Measurements from ENCODE around the gene NPHS2.
"Not testable (repeated sequence)": the region's sequence is repeated elsewhere in the genome, so short reads cannot be mapped to it uniquely, and the experiment has no call there.

NPHS2 gene

DNA sequence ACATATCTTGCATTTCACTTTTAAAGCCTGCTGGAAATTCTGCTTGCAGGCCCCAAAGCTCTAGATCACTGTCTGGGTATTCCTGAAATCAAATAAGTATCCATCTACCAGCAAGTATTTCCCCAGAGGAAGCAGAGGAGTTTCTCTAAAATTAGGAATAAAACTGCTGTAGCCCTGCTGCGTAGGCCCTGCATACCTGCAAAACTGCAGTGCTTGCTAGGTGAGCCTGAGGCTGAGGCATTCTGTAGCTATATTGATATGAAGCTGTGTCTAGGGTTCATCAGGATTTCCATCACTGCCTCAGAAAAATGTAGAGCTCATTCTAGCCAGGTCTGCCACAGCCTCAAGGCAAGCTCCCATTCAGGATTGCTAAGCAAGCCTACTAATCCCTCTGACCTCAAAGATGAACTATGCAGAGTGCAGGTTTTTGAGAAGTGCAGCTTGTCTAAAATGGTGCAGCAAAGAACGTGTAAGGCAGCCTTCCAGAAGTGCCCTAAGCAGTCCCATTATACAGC, 28.7 kb downstream of the NPHS2 start:
- DNase-seq (ENCODE audit: low spot score) = no peak

DNA sequence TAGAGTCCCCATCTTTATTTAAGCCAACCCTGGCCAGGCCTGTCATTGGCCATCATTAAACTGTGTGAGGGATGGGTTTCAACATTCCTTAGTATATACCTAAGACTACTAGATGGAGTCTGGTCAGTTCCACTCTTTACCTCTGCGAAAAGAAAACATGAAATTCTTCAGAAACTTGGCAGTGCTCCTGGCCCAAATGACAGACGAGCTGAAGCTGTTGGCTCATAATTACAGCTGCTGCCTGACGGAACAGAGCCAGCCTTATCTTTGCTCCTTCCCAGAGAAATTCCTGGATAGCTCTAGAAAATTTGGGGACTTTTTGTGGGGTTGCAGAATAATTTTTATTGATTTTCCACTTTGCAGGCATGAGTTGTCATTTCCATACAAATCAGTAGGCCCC, 30.4 kb downstream of the NPHS2 start:
- no peak for DNase-seq (ENCODE audit: low spot score)

DNA sequence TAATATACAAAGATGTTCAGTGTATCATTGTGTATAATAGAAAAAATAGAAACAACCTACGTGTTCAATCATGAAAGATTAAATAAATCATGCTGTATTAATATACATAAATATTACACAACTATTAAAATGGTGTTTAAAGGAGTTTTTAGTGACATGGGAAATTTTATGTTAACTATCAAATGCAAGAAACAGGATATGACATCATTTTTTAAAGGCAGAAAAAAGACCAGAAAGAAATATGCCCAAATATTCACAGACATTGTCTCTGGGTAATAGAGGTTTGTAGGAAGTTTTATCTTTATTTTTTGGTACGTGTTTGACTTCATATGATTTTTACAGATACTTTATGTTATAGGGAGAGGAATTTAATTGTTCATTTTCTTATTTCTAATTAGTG, 34.0 kb downstream of the NPHS2 start:
- no peak for DNase-seq (ENCODE audit: low spot score)

DNA sequence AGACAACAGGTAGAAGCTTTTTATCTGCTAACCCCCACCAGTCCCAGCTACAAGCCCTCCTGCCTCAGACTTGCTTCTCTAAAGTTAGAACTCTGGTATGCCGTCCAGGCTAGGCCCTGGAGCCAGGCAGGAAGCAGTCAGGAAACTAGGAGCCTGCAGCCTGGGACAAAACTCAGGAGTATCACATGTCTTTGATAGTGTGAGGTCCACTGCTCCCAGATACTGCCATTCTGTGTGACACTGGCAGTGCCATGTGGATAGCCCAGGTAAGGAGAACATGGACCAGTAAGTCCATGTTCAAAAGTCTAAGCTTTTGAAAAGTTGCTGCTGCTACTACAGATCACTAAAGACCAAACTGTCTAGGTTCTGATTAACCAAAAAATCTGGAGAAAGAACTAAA, 45.4 kb downstream of the NPHS2 start:
- DNase-seq (ENCODE audit: low spot score) = no peak

DNA sequence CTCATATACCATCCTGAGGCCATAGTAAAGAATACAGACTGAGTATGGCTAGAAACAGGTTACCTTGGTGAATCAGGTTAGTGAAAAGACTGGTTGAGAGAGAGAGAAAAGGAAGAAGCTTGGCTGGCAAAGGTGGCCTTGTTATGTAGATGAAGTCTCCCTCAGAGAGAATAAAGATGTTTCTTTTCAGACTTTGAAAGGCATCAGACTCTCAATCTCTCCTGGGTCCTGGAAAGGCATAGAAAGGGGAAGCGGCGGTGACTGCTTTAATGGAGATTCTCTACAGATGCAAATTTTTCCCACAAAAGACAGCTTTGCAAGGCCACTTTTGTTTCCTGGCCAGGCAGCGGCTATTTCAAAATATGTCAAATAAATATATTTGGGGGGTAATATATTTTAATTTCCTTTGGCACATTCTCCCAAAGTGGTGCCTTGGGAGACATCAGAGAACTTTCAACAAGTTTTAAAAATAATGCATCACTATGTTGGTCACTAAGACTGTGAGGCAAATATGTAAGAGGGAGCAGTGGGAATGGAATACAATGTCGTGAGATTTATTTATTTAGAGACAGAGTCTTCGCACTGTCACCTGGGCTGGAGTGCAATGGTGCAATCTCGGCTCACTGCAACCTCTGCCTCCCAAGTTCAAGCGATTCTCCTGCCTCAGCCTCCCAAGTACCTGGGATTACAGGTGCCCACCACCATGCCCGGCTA, 46.1 kb downstream of the NPHS2 start:
- no peak for DNase-seq (ENCODE audit: low spot score)

DNA sequence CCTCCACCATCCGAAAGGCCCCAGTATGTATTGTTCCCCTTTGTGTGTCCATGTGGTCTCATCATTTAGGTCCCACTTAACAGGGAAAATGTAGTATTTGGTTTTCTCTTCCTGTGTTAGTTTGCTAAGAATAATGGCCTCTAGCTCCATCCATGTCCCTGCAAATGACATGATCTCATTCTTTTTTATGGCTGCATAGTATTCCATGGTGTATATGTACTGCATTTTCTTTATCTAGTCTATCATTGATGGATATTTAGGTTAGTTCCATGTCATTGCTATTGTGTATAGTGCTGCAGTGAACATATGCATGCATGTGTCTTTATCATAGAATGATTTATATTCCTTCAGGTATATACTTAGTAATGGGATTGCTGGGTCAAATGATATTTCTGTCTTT, 57.2 kb downstream of the NPHS2 start:
- not testable (repeated sequence) for DNase-seq (ENCODE audit: low spot score)

DNA sequence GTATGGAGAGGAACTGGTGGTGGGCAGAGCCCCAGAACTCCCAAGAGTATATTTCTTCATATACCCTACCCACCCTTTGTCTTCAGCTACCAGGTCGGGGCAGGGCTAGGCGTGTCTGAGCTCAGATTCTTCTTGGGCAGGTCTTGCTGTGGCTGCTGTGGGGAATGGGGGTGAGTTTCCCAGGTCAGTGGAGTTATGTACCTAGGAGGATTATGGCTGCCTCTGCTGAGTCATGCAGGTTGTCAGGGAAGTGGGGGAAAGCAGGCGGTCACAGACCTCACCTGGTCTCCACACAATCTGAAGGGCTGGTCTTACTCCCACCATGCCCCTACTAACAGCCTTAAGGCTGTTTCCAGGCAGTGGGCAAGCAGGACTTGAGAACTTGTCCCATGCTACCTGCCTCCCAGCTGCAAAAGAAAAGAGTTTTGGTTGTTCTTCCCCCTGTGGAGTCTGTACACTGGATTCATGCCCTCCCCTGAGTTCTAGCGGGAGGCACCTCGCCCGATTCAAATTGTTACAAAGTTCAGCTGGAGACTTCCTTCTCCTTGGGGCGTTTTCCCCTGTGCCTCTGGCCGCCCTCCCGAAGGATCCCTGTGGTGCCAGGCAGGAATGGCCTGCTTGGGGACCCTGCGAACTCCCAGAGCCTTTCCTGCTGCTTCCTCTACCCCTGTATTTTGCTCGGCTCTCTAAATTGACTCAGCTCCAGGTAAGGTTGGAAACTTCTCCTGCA, 58.6 kb downstream of the NPHS2 start:
- DNase-seq (ENCODE audit: low spot score) = no peak

DNA sequence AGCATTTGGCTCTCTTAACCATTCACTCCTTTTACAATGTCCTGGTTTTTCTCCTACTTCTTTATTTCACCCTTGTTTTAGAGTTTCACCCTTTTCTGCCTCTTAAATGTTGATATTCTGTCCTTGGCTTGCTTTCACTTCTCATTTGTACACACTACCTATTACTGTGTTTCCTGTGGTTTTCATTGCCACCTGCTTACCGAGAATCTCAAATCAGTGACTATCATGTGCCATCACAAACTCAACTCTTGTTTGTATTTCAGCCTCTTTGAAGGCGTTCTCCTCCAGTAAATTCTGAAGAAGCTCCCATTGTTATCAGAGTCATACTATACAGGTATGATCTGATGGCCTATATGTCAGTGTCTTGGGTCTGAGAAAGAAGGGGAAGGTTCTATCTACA, 65.7 kb downstream of the NPHS2 start:
- DNase-seq (ENCODE audit: low spot score) = no peak

DNA sequence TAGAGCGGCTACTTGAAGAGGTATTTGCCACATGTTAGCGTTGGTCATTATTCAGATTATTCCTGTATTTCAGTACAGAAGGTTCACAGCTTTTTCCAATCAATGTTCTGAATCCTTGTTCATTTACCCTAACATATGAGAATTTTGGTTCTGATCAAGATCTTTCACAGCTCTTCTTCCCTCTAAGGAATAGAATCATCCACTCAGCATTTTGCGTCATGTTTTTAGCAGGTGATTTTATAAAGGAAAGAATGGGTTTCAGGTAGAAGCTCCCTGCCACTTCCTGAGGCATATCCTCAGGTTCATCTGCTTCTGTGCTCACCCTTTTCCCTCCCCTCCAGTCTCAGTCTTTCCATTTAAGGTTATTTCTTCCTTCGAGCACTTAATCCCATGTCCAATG, 66.4 kb downstream of the NPHS2 start:
- DNase-seq (ENCODE audit: low spot score) = no peak

DNA sequence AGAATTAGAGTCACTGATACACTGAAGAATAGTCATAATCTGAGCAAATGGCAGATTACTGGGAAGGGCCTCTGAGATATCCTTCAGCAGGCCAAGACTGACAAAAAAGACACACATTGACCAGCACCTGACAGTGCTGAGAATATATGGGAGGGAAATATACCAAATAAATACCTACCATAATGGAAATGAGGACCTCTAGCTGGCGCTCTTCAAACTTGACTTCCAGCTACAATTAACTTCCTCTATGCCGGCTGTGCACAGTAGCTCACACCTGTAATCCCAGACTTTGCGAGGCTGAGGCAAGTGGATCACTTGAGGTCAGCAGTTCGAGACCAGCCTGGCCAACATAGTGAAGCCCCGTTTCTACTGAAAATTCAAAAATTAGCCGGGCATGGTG, 69.5 kb downstream of the NPHS2 start:
- no peak for DNase-seq (ENCODE audit: low spot score)

Measured in left forelimb (tissue), 1 donor.